AML-193 (cell line): ENCODE results near the gene SMOC1.
"Not testable (repeated sequence)": the region's sequence is repeated elsewhere in the genome, so short reads cannot be mapped to it uniquely, and the experiment has no call there.

ENCODE experiments used
- DNase-seq, 2 experiments: peaks; one replicate each; lab custom pipeline; 2025; lab: John Stamatoyannopoulos, UW

The SMOC1 gene

GRCh38 chr14:69901113-69901951, 22.1 kb downstream of the SMOC1 start:
- no peak for DNase-seq

GRCh38 chr14:69903046-69903445, 23.8 kb downstream of the SMOC1 start:
- DNase-seq: not testable (repeated sequence)

- DNase-seq: no peak
Measured at GRCh38 chr14:69904246-69904645, 25.0 kb downstream of the SMOC1 start.

- no peak for DNase-seq
Measured at GRCh38 chr14:69906201-69906600, 27.0 kb downstream of the SMOC1 start.

GRCh38 chr14:69909826-69910550, 30.8 kb downstream of the SMOC1 start:
- DNase-seq: no peak

GRCh38 chr14:69910871-69911270, 31.7 kb downstream of the SMOC1 start:
- DNase-seq: no peak

GRCh38 chr14:69913686-69914085, 34.5 kb downstream of the SMOC1 start:
- no peak for DNase-seq

- DNase-seq: no peak
Measured at GRCh38 chr14:69916396-69916795, 37.2 kb downstream of the SMOC1 start.

GRCh38 chr14:69917287-69917686, 38.1 kb downstream of the SMOC1 start:
- DNase-seq: no peak

GRCh38 chr14:69919815-69920214, 40.6 kb downstream of the SMOC1 start:
- DNase-seq: no peak

- DNase-seq: no peak
Measured at GRCh38 chr14:69921052-69921451, 41.8 kb downstream of the SMOC1 start.

GRCh38 chr14:69922198-69922597, 43.0 kb downstream of the SMOC1 start:
- DNase-seq: no peak

- DNase-seq: no peak
Measured at GRCh38 chr14:69924201-69924600, 45.0 kb downstream of the SMOC1 start.

GRCh38 chr14:69928111-69928523, 48.9 kb downstream of the SMOC1 start:
- DNase-seq: no peak

GRCh38 chr14:69930780-69931379, 51.7 kb downstream of the SMOC1 start:
- no peak for DNase-seq

- DNase-seq: no peak
Measured at GRCh38 chr14:69931960-69932359, 52.7 kb downstream of the SMOC1 start.

- DNase-seq: no peak
Measured at GRCh38 chr14:69932391-69932790, 53.2 kb downstream of the SMOC1 start.

GRCh38 chr14:69933623-69934275, 54.5 kb downstream of the SMOC1 start:
- DNase-seq: no peak

- no peak for DNase-seq
Measured at GRCh38 chr14:69937367-69938081, 58.3 kb downstream of the SMOC1 start.

- DNase-seq: no peak
Measured at GRCh38 chr14:69938751-69939150, 59.5 kb downstream of the SMOC1 start.
